Measurements from ENCODE around the gene TES.
A peak's percentile ranks its signal among the peaks of the same experiment; 100 is the strongest.

Gene TES

DNA sequence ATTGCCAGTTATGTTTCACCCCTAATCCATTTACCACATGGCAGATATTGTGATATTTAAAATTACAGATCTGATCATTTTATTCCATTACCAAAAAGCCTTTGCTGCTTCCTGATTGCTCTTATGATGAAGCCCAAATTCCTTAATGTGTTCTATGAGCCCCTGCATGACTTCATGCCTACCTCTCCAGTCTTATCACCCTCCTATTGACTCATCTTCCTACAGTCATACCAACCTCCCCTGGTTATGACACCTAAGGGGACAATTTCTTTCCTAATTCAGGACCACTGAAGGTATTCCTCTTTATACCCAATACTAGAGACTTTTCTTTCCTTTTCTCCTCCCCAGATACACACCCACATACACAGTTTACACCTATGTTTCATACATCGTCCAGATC lies 36.0 kb downstream of the TES start:
- DNase-seq = no peak

DNA sequence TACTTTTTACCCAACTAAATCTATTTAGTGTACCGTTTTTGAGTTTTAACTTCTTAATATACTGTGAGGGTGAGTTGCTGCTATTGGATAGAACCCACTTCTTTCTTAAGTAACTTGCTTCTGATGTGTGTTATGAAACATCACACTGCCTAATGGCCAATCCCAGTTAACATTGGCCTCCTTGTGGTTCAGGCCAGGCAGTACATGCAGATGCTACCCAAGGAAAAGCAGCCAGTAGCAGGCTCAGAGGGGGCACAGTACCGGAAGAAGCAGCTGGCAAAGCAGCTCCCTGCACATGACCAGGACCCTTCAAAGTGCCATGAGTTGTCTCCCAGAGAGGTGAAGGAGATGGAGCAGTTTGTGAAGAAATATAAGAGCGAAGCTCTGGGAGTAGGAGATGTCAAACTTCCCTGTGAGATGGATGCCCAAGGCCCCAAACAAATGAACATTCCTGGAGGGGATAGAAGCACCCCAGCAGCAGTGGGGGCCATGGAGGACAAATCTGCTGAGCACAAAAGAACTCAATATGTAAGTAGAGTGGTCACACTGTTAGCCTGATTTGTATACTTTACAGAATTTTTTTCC lies 39.7 kb downstream of the TES start:
- peak; percentile 9 to 50 (median 46) for DNase-seq

DNA sequence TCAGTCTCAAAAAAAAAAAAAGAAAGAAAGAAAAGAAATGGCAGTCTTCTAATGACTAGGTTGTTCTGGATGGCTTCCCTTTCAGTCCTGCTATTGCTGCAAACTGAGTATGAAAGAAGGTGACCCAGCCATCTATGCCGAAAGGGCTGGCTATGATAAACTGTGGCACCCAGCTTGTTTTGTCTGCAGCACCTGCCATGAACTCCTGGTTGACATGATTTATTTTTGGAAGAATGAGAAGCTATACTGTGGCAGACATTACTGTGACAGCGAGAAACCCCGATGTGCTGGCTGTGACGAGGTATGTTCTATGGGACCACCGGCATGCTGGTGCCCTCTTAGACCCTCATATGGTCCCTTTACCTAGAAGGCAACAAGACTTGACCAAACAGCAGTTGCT lies 41.3 kb downstream of the TES start:
- no peak for DNase-seq

DNA sequence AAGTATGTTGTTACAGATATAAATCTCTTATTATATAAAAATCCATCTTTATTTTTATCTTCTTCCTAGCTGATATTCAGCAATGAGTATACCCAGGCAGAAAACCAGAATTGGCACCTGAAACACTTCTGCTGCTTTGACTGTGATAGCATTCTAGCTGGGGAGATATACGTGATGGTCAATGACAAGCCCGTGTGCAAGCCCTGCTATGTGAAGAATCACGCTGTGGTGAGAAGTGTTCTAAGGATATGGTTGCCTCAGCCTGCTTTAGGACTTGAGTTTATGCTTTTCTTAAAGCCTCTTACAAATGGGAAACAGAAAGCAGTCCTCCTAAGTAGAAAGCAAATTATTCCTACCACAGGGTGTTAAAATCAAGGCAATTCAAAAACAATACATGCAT lies 41.9 kb downstream of the TES start:
- no peak for DNase-seq

DNA sequence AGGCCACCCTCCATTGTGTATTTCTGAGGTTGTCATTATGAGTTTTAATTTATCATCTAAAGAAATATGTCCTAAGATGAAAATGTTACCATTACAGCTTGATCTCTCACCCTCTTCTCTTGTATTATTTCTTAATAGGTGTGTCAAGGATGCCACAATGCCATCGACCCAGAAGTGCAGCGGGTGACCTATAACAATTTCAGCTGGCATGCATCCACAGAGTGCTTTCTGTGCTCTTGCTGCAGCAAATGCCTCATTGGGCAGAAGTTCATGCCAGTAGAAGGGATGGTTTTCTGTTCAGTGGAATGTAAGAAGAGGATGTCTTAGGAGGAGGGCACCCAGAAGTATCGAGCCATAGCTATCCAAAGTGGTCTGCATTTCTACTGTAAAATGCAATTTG lies 46.8 kb downstream of the TES start:
- no peak for DNase-seq

DNA sequence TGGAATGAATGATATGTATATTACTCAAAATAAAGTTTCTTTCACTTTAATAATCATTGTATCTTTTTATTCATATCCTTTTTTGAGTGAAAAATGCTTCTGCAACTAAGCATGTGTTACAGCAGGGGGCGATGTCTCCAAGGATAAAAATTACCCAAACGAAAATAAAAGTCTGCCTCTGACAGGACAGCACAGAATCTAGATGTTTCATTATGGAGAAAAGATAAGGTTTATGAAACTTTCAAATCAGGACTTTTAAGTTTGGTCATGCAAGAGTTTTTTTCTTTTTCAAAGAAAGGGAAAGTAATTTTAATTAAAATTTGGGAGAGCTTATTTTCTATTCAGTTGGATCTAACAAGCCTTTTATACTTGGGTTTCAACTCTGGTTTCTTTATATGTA lies 48.4 kb downstream of the TES start:
- DNase-seq = peak; percentile 28 to 73 (median 55)

DNA sequence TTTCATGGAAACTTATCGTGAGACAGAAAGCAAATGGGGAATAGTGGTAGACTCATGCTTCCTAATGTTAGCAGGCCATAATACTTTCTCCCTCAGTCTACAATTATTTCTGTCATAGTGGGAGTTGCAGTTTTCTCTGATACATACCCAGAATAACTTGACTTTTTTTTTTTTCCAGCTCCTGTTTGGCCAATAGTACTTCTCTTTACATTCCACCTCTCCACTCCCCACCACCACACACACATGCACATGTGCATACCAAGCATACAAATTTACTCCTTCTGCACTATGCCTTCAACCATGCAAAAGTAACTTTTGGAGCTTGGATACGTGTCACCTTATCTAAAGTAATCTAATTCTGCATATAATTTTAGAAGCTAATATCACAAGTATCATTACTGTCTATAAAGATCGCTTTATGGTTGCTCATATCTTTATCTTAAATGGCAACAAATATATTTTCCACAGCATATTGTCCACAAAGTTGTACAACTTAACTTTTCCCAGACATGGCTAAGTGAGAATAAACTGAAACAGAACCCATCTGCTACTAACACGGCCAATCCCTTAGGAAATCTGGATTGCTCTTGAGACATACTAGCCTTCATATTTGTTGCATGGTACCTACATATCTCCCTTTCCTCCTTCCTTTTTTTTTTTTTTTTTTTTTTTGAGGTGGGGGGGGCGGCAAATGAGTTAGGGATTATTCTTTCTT lies 49.0 kb downstream of the TES start:
- DNase-seq = no peak

DNA sequence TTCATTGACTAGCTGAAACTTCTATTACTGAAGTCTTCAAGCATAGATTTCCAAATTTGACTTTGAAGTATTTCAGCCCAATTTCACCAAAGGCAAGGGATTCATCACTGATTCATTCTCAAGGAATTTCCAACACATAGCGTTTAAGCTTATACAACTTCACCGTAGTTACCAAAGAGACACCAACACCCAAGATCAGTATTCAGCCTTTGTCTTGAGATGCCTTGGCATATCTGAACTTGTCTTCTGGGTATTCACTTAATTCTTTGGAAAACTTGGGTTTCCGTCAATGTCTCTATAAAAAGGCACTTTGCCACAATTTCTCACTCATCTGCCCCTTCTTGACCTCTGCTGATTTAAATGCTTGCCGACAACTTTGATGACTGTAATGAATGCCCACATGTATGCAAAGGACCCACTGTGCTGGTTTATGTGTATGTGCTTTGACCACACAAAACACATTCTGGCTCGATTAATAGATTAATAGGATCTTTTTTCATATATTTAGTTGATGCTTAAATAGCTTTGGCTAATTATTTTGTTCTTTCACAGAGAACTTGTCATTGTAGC lies 49.6 kb downstream of the TES start:
- DNase-seq = no peak

DNA sequence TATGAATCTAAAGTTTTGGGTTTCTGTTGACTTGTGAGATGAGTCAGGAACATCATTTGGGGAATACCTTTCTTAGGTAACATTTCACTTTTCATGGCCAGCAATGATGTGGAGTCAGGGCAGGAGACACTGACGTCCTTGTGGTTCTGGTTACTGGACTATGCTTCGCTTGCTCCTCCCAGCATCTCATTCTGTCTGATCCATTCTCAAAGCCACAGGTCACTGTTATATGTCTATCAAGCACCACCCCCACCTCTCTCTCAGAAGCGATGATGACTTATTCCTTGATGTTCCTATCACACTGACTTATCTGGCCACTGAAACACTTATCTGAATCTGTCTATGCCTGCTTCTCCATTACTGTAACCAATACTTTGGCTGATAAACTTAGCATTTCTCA lies 51.6 kb downstream of the TES start:
- DNase-seq = no peak

DNA sequence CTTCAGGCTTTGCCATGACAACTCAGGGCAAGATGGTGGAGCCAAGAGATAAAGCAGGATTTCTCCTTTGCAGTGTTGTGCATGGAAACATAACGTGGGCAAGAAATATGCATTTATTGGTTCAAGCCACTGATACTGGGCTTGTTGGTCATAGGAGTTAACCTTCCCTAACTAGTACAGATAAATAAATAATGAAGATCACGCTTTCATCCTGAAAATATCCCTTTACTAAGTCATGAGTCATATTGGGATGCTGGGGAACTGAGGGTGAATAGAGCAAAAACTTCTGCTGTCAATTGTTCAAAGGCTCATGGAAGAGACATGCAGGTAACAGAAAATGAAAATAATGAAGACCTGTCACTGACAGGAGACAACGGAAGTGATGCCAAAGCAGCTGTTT lies 55.5 kb downstream of the TES start:
- no peak for DNase-seq

DNA sequence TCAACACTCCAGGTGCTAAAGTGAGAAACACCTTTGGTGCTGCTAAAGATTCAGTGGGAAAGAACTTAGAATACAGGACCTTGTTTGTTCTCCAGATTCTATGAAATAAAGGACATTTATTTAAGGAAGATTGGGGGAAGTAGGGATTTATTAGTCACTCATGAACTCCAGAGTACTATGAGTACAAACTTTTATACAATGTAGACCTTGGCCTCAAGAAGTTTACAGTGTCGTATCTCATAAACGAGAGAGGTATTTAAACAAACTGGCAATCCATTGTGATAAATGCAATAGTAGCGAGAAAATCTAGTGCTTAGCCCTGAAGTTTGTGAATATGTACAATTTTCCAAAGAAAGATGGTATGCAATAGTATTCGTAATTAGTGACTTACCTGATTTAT lies 59.1 kb downstream of the TES start:
- no peak for DNase-seq

DNA sequence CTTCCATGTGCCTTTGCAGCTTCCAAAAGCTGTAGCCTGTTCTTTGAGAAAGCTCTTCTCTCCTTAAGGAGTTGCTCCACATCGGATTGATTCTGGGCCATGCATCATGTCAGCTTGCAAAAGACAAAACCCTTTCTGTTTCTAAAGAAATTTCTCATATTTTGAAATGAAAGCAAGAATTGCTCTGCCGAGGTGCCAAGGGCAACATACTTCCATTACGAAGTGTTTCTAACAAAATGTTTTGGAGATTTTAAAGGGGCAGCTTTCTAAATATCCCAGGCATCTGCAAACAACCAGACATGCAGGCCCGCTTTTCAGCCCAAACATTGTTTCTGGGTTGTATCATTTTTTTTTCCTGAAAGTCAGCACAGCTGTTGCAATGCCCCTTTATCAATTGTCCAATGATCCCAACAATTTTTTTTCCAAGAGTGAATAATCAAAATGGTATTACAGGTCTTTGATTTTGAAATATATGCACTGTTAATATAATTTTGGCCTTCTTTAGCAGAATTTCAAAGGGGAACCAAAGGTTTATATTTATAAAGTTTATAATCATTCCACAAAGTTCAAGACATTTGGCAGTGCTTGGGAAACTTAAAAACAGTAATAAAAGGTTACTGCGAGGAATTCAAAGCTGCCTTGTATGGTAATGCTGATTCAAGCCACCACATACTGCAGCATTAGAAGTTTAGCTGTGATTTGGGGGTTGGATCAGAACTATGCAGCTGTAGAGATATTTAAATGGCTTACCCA lies 61.0 kb downstream of the TES start:
- DNase-seq = no peak

DNA sequence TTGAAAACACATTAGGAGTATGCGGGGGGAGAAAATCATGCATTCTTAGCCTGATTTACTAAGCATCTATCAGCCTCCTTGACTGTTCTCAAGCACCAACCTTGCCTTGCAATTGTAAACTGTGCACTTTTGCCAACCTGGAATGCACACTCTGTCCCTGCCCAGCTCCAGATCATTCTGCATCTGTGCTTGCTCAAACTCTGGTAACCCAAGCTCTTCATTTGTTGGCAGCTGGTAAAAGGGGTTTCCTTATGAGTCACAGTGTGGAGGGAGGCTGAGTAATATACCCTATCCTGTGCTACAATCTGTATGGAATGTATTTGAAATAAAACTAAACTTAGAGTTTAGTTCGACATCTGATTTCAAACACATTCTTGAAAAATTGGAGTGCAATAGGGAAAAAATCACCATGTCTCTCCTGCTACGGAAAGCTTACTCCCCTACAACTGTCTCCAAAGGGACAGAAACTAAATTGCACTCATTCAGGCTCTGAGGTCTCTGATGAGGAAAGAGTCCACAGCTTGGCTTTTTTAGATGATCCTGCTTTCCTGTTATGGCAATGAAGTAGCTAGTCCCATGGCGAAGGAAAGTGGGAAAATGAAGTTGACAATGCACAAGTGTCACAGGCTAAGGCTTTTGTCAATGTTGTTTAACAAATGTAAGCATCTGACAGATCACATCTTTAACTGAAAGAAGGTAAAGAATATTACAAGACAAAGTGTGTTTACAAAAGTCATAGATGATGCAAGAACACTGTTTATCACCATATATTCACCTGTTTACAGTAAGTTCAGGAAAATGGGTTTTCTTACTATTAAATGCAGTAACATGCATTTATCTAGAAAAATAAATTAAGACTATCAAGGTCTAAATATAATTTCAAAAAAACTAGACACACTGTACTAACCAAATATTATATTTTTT lies 61.9 kb downstream of the TES start:
- no peak for DNase-seq

DNA sequence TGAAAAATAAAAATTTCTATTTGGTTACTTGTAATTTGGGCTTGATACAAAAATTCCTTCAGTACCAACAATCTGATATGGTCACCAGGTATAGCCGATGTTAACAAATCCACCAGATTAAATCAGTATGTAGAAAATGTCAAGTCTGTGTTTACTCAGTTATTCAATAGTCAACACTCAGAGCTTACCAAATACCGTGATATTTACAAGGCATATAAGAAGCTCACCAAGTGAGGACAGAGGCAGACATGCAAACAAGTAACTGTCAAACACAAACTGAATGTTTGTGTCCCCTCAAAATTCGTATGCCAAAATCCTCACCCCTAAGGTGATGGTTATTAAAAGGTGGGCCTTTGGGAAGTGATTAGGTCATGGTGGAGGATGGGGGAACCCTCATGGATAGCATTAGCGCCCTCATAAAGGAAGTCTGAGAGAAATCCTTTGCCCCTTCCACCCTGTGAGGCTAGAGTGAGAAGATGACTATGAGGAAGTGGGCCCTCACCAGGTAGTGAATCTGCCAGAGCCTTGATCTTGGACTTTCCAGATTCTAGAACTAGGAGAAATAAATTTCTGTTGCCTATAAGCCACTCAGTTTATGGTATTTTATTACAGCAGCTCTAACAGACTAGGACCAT lies 63.1 kb downstream of the TES start:
- no peak for DNase-seq

DNA sequence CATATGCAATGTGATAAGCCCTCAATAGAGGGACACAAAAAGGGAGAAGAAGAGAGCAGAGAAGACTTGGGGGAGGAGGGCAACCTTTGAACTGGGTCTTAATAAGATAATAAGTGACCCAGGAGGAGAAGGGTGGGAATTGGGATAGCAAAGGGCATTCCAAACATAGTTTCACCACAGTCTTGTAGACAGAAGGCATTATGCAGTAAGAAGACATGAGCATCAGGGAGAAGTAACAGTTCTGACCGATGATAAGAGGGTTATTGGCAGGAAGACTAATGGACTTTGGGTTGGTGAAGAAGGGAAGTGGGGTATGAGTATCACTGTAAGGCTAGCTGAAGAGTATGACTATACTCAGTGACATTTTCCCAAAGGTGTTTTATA lies 63.6 kb downstream of the TES start:
- DNase-seq = no peak

DNA sequence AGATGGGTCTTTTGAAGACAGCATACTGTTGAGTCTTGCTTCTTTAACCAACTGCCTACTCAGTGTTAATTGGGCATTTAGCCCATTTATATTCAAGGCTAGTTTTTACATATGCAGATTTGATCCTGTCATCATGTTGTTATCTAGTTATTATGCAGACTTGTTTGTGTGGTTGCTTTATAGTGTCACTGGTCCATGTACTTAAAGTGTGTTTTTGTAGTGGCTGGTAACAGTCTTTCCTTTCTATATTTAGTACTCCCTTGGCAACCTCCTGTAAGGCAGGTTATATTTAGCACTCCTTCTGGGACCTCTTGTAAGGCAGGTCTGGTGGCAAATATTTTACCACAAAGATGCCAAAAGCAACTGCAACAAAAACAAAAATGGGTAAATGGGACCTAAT lies 66.7 kb downstream of the TES start:
- no peak for DNase-seq

DNA sequence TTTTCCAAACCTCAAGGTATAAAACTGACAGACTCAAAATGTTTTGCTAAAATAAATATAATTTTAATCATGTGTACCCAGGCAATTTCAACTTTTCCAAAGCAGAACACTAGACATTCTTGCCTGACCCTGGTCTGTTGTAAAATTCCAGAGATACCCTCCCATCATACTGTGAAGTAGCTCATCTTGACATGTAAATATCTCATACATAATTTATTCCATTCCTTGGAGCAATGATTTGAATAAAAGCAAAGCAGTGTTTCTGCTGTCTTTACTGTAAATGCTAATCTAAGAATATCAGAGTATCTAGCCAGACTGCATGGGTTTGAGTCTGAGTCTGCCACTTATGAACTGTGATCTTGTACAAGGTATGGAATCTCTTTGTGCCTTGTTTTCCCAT lies 68.9 kb downstream of the TES start:
- DNase-seq = no peak

DNA sequence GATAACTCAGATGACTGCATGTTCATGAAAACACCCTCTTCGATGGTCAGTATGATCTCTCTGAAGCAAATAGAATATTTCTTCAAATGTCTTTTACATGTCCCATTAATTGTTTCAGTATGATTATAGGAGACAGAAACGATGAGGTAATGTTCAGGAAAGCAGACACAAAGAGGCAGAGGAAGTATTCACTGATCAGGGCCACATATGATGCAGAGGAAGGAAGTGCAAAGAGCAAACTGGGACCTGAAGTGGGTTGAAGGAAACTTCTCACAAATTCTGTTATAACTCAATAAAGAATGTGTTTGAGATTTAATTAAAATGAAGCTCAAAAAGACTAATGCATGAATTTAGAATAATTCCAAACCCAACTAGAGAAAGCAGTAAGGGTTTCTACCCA lies 70.5 kb downstream of the TES start:
- peak in 2 of 4 experiments; percentile 4 to 13 for DNase-seq

DNA sequence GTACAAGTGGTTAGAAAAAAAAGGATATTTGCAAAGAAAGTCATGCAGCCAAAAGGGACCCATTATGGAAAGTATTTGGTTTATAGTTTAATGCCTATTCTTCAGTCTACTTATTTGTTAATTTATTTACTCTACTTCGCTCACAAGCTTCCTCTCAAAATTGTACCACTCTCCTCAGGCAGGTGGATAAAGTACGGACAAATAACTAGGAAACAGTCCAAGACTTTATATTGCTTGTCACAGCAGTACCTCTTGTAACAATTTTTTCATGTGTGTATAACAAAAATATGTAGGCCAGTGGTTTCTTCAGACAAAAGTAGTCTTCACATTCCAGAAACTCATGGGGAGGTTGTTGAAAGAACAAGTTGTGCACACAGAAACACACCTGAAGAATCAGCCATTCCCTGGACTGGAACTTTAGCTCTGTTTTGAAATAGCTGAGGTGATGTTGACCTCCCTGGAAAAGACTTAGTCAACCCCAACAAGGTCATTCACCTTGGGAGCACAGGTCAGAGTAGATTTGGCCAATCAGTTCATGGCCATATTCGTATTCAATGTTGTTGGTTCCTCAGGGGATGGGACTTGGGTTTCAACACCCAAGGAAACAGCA lies 73.4 kb downstream of the TES start:
- DNase-seq = no peak

DNA sequence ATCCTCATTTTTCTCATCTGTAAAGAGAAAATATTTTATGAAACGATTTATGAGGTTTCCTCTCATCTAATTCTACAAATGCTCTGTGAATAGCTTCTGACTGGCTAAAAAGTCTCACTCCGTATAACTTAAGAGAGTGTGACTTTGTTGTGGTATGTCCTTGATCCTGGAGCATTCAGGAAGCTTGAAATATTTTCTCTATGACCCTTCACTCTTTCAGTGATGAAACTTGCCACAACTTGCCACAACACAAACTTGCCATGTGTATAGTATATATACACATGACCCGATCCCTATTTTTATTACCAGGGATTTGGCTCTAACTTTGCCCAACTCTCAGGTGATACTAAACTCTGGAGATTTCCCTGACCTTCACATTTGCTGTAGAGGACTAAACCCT lies 74.1 kb downstream of the TES start:
- no peak for DNase-seq

DNA sequence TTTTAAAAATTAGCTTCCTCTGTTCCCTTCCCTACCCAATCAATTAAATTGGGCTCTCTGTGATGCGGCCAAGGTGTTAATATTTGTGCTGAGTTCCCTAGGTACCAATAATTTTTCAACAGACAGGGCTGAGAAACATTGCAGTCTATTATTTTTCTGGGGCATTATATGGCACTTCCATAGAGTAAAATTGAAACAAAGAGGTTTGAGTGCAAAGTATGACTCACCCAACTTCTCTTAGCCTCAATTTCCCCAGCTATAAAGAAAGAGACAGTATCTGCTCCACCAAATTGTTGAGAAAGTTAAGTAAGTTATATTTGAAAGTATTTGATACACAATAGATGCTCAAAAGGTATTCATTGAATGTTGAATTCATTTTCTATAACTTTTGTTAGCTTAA lies 74.9 kb downstream of the TES start:
- DNase-seq = no peak

DNA sequence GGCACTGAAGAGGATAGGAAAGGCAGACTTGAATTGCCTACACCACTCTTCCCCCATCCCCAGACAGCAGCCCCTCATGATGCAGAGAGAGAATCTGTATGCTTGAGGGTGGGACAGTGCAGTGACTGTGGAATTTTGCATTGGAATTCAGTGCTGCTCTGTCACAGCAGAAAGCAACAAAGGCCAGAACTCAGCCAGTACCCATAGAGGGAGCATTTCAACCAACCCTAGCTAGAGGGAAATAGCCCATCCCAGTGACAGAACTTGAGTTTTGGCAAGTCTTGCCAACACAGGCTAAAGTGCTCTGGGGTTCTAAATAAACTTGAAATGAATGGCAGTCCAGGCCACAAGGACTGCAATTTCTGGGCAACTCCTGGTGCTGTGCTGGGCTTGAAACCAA lies 80.4 kb downstream of the TES start:
- no peak for DNase-seq

All from suppressor macrophage (primary cell).